GM23338 (cell line): ENCODE measurements around the gene SELENOV. TPM values are rescaled to one million over a fixed set of nuclear protein-coding genes. Genes with fewer than 3 reads are reported as not detected.

Experiments used
- ATAC-seq: fragments of 200-7000 bp; cut with Tn5 transposase; 3 replicates; pipeline ENCODE4 v1.9.1; 2020
- DNase-seq: peaks from one replicate; pipeline ENCODE4 v3.0.0-alpha.2; 2015; ENCODE audit warnings: low spot score
- H2AFZ ChIP-seq: fragments of 200-600 bp; sonication (generic); 2 replicates; pipeline ENCODE4 v1.8.0; 2016; ENCODE audit warnings: antibody characterized with exemption, mild to moderate bottlenecking, moderate library complexity
- H3F3A ChIP-seq: fragments of 200-600 bp; sonication (generic); replicated peaks from 2 replicates; pipeline ENCODE4 v1.8.0; 2017; ENCODE audit warnings: antibody characterized with exemption, mixed run types, low read depth
- H3K27ac ChIP-seq: fragments of 200-600 bp; sonication (generic); 2 replicates; pipeline ENCODE4 v1.6.1; 2016; ENCODE audit warnings: low read depth
- H3K27me3 ChIP-seq: fragments of 200-600 bp; sonication (generic); 2 replicates; pipeline ENCODE4 v1.8.0; 2016; ENCODE audit warnings: mild to moderate bottlenecking, mixed run types, moderate library complexity; ENCODE audit not compliant: insufficient read depth
- H3K36me3 ChIP-seq: fragments of 200-600 bp; sonication (generic); 2 replicates; pipeline ENCODE4 v1.8.0; 2016; ENCODE audit warnings: mild to moderate bottlenecking; ENCODE audit not compliant: insufficient read depth
- H3K4me1 ChIP-seq: fragments of 200-600 bp; sonication (generic); 2 replicates; pipeline ENCODE4 v1.8.0; 2016; ENCODE audit warnings: mild to moderate bottlenecking, moderate library complexity; ENCODE audit not compliant: insufficient read depth
- H3K4me2 ChIP-seq: fragments of 200-600 bp; sonication (generic); 2 replicates; pipeline ENCODE4 v1.7.1; 2017; ENCODE audit warnings: mixed run types
- H3K4me3 ChIP-seq: fragments of 200-600 bp; sonication (generic); 2 replicates; pipeline ENCODE4 v1.6.1; 2016; ENCODE audit warnings: mixed run types
- H3K79me2 ChIP-seq: fragments of 200-600 bp; sonication (generic); replicated peaks from 2 replicates; pipeline ENCODE4 v1.8.0; 2017; ENCODE audit warnings: mild to moderate bottlenecking; ENCODE audit not compliant: insufficient read depth
- H3K9me2 ChIP-seq: fragments of 200-600 bp; sonication (generic); 2 replicates; pipeline ENCODE4 v1.8.0; 2017; ENCODE audit not compliant: insufficient read depth
- H4K20me1 ChIP-seq: fragments of 200-600 bp; sonication (generic); replicated peaks from 2 replicates; pipeline ENCODE4 v1.8.0; 2017; ENCODE audit warnings: mild to moderate bottlenecking; ENCODE audit not compliant: insufficient read depth
- H3K27ac Mint-ChIP-seq: 2 replicates; pipeline ENCODE4 v1.8.0; 2020; ENCODE audit warnings: inconsistent platforms, mild to moderate bottlenecking, moderate library complexity, mixed read lengths
- H3K27me3 Mint-ChIP-seq: 3 replicates; pipeline ENCODE4 v1.8.0; 2022; ENCODE audit warnings: low read depth, mild to moderate bottlenecking, moderate library complexity, mixed read lengths, inconsistent platforms; ENCODE audit not compliant: insufficient read depth, poor library complexity
- H3K36me3 Mint-ChIP-seq: 3 replicates; pipeline ENCODE4 v1.8.0; 2021; ENCODE audit warnings: low read depth, mild to moderate bottlenecking, inconsistent platforms, moderate library complexity, mixed read lengths
- H3K4me1 Mint-ChIP-seq: 3 replicates; pipeline ENCODE4 v1.8.0; 2020; ENCODE audit warnings: mild to moderate bottlenecking, inconsistent platforms, mixed read lengths
- H3K4me3 Mint-ChIP-seq: 3 replicates; pipeline ENCODE4 v1.8.0; 2021; ENCODE audit warnings: moderate library complexity, mild to moderate bottlenecking, inconsistent platforms, mixed read lengths
- H3K9me3 Mint-ChIP-seq: 3 replicates; pipeline ENCODE4 v1.8.0; 2020; ENCODE audit warnings: moderate library complexity, mild to moderate bottlenecking, inconsistent platforms, mixed read lengths
- CREB1 ChIP-seq: fragments of 250-450 bp; sonication (Bioruptor Pico); IDR thresholded peaks from 2 replicates; pipeline ENCODE4 v1.5.0; 2020; ENCODE audit warnings: low read depth, mild to moderate bottlenecking, moderate library complexity
- EZH2 ChIP-seq: fragments of 200-600 bp; sonication (generic); IDR thresholded peaks from one replicate; pipeline ENCODE4 v1.8.0; 2017; ENCODE audit warnings: antibody characterized with exemption, mild to moderate bottlenecking, low read depth; ENCODE audit not compliant: unreplicated experiment
- EZH2phosphoT487 ChIP-seq: fragments of 200-600 bp; sonication (generic); IDR thresholded peaks from one replicate; pipeline ENCODE4 v1.8.1; 2018; ENCODE audit warnings: antibody characterized with exemption; ENCODE audit not compliant: unreplicated experiment
- JUNB ChIP-seq: IDR thresholded peaks from one replicate; pipeline ENCODE4 v1.6.1; 2016; ENCODE audit warnings: antibody characterized with exemption; ENCODE audit not compliant: unreplicated experiment
- NANOG ChIP-seq: IDR thresholded peaks from 2 replicates; pipeline ENCODE4 v1.6.1; 2016; ENCODE audit warnings: antibody characterized with exemption, borderline replicate concordance
- POLR2AphosphoS5 ChIP-seq: IDR thresholded peaks from 2 replicates; pipeline ENCODE4 v1.6.1; 2016; ENCODE audit warnings: antibody characterized with exemption, low read depth
- STAT1 ChIP-seq: IDR thresholded peaks from one replicate; pipeline ENCODE4 v1.6.1; 2016; ENCODE audit warnings: antibody characterized with exemption; ENCODE audit not compliant: unreplicated experiment
- ZNF114 ChIP-seq: fragments of 250-450 bp; sonication (Bioruptor Pico); IDR thresholded peaks from 2 replicates; pipeline ENCODE4 v1.5.0; 2020; ENCODE audit warnings: mild to moderate bottlenecking, moderate library complexity
- ZNF331 ChIP-seq: fragments of 250-450 bp; sonication (Bioruptor Pico); IDR thresholded peaks from 2 replicates; pipeline ENCODE4 v1.5.0; 2020; ENCODE audit warnings: low read depth, mild to moderate bottlenecking, moderate library complexity
- ZNF462 ChIP-seq: fragments of 250-450 bp; sonication (Bioruptor Pico); IDR thresholded peaks from 2 replicates; pipeline ENCODE4 v1.5.0; 2020; ENCODE audit warnings: mild to moderate bottlenecking, moderate library complexity
- polyA plus RNA-seq: library from polyadenylated mRNA; unstranded; fragments of >200 nt; fragmentation: Nextera tagmentation; extraction: Ambion mirVana; gene quantifications from 2 replicates; pipeline ENCODE4 v1.2.1, GENCODE V29; 2016
- total RNA-seq: library from RNA; depleted of rRNA; stranded (reverse); fragments of >200 nt; shearing (Covaris generic); gene quantifications from 2 replicates; pipeline ENCODE4 v1.2.3, GENCODE V29; 2014
- TF ChIP-seq, protein P1 (sequence below): IDR thresholded peaks from one replicate; pipeline ENCODE4 v1.6.1; 2018; ENCODE audit warnings: antibody characterized with exemption; ENCODE audit not compliant: unreplicated experiment
- TF ChIP-seq, protein P2 (sequence below): IDR thresholded peaks from 2 replicates; pipeline ENCODE4 v1.6.1; 2016; ENCODE audit warnings: antibody characterized with exemption

The SELENOV gene
- total and polyA plus RNA-seq, 2 experiments from 2014 or later = 8.0 to 8.7 TPM

- TF ChIP-seq ZNF114 (CRISPR knock-in tag) (no peak), EZH2 (no peak)
- Mint-ChIP-seq H3K27ac (0 out of 2 replicates have a peak overlapping the region, but pooled peaks have one; percentile 1), H3K4me3 (no peak overlapping the region), H3K27me3 (peaks cover 22% of the 10 kb centered on the region), H3K9me3 (no peaks in the 10 kb centered on the region), H3K4me1 (peaks cover 10% of the 10 kb centered on the region), H3K36me3 (peaks cover 36% of the 10 kb centered on the region)
- no peak for ATAC-seq
- H3K36me3 ChIP-seq = peaks cover 25% of the 10 kb centered on the region; the same call in 1 of the 2 replicates
- H3K9me2 ChIP-seq = no peaks in the 10 kb centered on the region
- 0 out of 2 replicates have a peak, but pooled peaks cover 8% of the 10 kb centered on the region for H3F3A ChIP-seq
- no peak for DNase-seq
- no peak overlapping the region for H3K4me2 ChIP-seq
- H3K4me3 ChIP-seq = no peak overlapping the region
- no peak overlapping the region for H2AFZ ChIP-seq
- H3K79me2 ChIP-seq = no peaks in the 10 kb centered on the region
- H4K20me1 ChIP-seq = no peaks in the 10 kb centered on the region; the same call in 1 of the 2 replicates
- peaks cover 18% of the 10 kb centered on the region for H3K4me1 ChIP-seq
- H3K27ac ChIP-seq = peak overlapping the region; percentile 74
- peaks cover 10% of the 10 kb centered on the region; the same call in 1 of the 2 replicates for H3K27me3 ChIP-seq
These were observed 22.2 kb upstream of the SELENOV start for GRCh38 chr19:39492788-39493187.

DNA sequence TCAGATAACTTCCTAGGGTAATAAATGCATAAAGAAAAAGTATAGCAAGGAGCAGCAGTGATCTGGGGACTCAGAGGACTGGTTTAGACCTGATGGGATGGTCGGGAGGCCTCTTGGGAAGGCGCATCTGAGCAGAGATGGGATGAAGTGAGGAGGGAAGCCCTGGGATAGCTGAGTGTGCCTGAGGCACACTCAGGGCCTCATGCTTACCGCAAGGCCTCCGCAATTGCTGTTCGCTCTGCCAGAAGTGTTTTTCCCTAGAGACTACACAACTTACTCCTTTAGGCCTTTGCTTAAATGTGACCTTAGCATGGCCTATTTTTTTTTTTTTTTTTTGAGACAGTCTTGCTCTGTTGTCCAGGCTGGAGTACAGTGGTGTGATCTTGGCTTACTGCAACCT is 20.3 kb upstream of the SELENOV start:
- no peak overlapping the region for H3K27ac Mint-ChIP-seq
- no peaks in the 10 kb centered on the region for H3K9me3 Mint-ChIP-seq
- no peak overlapping the region for H3K27ac ChIP-seq
- H3K9me2 ChIP-seq = no peaks in the 10 kb centered on the region
- ATAC-seq (no peak), DNase-seq (no peak)
- H3K27me3 Mint-ChIP-seq = peaks cover 34% of the 10 kb centered on the region
- 0 out of 2 replicates have a peak, but pooled peaks cover 15% of the 10 kb centered on the region for H3K36me3 ChIP-seq
- no peaks in the 10 kb centered on the region for H3K79me2 ChIP-seq
- no peak overlapping the region for H3K4me3 ChIP-seq
- H3K27me3 ChIP-seq = peaks cover 28% of the 10 kb centered on the region
- H3K36me3 Mint-ChIP-seq = peaks cover 19% of the 10 kb centered on the region
- peaks cover 21% of the 10 kb centered on the region for H3K4me1 Mint-ChIP-seq
- peaks cover 14% of the 10 kb centered on the region for H3F3A ChIP-seq
- peaks cover 20% of the 10 kb centered on the region for H3K4me1 ChIP-seq
- H3K4me3 Mint-ChIP-seq = no peak overlapping the region
- H3K4me2 ChIP-seq = no peak overlapping the region
- no peak overlapping the region for H2AFZ ChIP-seq
- no peaks in the 10 kb centered on the region; the same call in 1 of the 2 replicates for H4K20me1 ChIP-seq
- TF ChIP-seq ZNF331 (CRISPR knock-in tag) (no peak), STAT1 (no peak), JUNB (no peak), EZH2phosphoT487 (no peak), ZNF462 (CRISPR knock-in tag) (no peak), CREB1 (no peak), NANOG (no peak), EZH2 (no peak), POLR2AphosphoS5 (no peak)
- TF ChIP-seq, protein P1, sequence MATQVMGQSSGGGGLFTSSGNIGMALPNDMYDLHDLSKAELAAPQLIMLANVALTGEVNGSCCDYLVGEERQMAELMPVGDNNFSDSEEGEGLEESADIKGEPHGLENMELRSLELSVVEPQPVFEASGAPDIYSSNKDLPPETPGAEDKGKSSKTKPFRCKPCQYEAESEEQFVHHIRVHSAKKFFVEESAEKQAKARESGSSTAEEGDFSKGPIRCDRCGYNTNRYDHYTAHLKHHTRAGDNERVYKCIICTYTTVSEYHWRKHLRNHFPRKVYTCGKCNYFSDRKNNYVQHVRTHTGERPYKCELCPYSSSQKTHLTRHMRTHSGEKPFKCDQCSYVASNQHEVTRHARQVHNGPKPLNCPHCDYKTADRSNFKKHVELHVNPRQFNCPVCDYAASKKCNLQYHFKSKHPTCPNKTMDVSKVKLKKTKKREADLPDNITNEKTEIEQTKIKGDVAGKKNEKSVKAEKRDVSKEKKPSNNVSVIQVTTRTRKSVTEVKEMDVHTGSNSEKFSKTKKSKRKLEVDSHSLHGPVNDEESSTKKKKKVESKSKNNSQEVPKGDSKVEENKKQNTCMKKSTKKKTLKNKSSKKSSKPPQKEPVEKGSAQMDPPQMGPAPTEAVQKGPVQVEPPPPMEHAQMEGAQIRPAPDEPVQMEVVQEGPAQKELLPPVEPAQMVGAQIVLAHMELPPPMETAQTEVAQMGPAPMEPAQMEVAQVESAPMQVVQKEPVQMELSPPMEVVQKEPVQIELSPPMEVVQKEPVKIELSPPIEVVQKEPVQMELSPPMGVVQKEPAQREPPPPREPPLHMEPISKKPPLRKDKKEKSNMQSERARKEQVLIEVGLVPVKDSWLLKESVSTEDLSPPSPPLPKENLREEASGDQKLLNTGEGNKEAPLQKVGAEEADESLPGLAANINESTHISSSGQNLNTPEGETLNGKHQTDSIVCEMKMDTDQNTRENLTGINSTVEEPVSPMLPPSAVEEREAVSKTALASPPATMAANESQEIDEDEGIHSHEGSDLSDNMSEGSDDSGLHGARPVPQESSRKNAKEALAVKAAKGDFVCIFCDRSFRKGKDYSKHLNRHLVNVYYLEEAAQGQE = no peak
- TF ChIP-seq, protein P2, sequence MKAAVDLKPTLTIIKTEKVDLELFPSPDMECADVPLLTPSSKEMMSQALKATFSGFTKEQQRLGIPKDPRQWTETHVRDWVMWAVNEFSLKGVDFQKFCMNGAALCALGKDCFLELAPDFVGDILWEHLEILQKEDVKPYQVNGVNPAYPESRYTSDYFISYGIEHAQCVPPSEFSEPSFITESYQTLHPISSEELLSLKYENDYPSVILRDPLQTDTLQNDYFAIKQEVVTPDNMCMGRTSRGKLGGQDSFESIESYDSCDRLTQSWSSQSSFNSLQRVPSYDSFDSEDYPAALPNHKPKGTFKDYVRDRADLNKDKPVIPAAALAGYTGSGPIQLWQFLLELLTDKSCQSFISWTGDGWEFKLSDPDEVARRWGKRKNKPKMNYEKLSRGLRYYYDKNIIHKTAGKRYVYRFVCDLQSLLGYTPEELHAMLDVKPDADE = no peak
